Nephron progenitor cell (in vitro differentiated cells): Measurements from ENCODE around the gene ARSB.

Experiments
- DNase-seq: peaks from one replicate; pipeline ENCODE4 v3.0.0; 2021
- H3K27ac Mint-ChIP-seq: 2 replicates; pipeline ENCODE4 v1.8.0; 2021; ENCODE audit warnings: mild to moderate bottlenecking, moderate library complexity, mixed read lengths
- H3K27me3 Mint-ChIP-seq: 2 replicates; pipeline ENCODE4 v1.8.0; 2021; ENCODE audit warnings: mild to moderate bottlenecking, low read depth, mixed read lengths; ENCODE audit not compliant: poor library complexity
- H3K36me3 Mint-ChIP-seq: 2 replicates; pipeline ENCODE4 v1.8.0; 2021; ENCODE audit warnings: low read depth, mixed read lengths
- H3K4me1 Mint-ChIP-seq: 2 replicates; pipeline ENCODE4 v1.8.0; 2021; ENCODE audit warnings: mixed read lengths
- H3K4me3 Mint-ChIP-seq: 2 replicates; pipeline ENCODE4 v1.8.0; 2021; ENCODE audit warnings: mild to moderate bottlenecking, moderate library complexity, mixed read lengths
- H3K9me3 Mint-ChIP-seq: 2 replicates; pipeline ENCODE4 v1.8.0; 2021; ENCODE audit warnings: mild to moderate bottlenecking, moderate library complexity, mixed read lengths
- CTCF ChIP-seq: fragments of 200-600 bp; sonication (generic); IDR thresholded peaks from 2 replicates; pipeline ENCODE4 v1.5.0; 2021; ENCODE audit warnings: antibody characterized with exemption

ARSB gene

GRCh38 chr5:78731884-78732283 lies 253.2 kb downstream of the ARSB start:
- TF ChIP-seq CTCF = no peak
- no peaks in the 10 kb centered on the region for H3K27me3 Mint-ChIP-seq
- H3K4me1 Mint-ChIP-seq = no peaks in the 10 kb centered on the region
- DNase-seq = no peak
- no peak overlapping the region for H3K27ac Mint-ChIP-seq
- H3K9me3 Mint-ChIP-seq = peaks cover 18% of the 10 kb centered on the region
- H3K4me3 Mint-ChIP-seq = no peak overlapping the region
- peaks cover 10% of the 10 kb centered on the region for H3K36me3 Mint-ChIP-seq

DNA sequence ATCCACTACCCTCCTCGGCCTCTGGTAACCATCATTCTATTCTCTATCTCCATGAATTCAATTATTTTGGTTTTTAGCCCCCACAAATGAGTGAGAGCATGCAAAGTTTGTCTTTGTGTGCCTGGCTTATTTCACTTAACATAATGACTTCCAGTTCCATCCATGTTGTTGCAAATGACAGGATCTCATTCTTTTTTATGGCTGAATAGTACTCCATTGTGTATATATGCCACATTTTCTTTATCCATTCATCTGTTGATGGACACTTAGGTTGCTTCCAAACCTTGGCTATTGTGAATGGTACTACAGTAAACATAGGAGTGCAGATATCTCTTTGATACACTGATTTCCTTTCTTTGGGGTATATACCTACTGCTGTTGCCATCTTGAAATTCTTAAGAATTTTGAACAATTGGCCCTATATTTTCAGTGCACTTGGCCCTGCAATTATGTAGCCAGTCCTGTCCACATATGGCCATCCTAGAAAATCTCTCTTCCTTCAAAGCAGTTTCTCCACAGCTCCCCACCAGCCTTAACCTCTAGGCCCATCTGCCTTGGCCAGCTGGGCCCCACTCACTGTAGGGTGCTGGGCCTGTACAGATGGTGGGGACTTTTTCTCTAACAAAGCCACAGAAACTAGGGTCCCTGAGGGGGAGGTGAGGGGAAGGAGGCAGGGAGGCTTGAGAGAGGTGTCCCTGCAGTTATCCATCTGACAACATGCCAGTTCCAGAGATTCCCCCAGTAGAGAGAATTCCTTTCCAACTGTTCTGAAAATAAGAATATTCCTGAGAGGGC lies 254.6 kb downstream of the ARSB start:
- no peaks in the 10 kb centered on the region for H3K27me3 Mint-ChIP-seq

DNA sequence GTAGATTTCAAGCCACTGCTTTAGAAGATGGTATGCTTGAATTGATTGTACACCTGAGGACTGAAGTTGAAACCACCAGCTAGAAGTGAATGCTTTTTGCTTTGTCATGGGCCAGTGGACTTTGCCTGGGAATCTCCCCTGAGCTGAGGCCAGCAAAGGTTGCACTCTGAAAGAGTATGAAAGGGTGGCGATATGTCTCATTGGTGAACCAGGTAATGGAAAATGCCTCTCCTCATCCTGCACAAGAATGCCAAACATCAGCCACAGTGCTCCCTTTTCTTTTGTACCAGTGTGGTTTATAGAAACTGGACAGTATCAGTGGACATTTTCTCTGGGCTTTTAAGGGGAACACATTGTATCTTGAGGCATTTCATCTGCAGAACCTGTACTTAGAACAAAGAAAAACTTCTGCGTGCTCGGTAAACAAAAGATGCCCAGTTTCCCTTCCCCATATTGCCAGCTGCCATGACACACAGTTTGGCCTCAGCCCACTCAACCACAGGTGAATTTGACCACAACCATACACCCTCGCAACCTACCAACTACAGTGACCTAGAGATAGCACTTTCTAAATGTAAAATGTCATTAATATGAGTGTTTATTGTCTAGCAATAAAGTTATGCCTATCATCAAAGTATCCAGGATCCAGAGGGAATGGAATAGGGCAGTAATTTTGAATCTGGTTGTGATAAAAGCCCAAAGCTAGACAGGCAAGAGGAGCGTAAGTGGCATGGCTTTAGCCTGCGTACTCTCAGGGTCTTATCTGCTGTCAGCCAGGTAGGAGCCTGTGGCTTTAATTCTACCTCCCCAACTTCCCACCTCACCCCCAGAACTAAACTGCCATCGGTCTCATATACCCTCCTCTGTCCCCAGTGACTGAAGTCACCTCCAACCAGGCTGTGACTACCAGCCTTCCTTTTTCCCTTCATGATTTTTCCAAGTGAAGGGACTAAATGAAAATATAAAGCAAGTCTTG lies 257.0 kb downstream of the ARSB start:
- H3K27me3 Mint-ChIP-seq = no peaks in the 10 kb centered on the region
- H3K9me3 Mint-ChIP-seq = no peaks in the 10 kb centered on the region
- H3K36me3 Mint-ChIP-seq = no peaks in the 10 kb centered on the region
- no peak for TF ChIP-seq CTCF
- H3K27ac Mint-ChIP-seq = no peak overlapping the region
- no peak overlapping the region for H3K4me3 Mint-ChIP-seq
- no peaks in the 10 kb centered on the region for H3K4me1 Mint-ChIP-seq
- DNase-seq = no peak

More for the DNA sequence above, 254.6 kb downstream of the ARSB start:
- no peak for DNase-seq
- no peak for TF ChIP-seq CTCF
- Mint-ChIP-seq H3K27ac (no peak overlapping the region), H3K4me3 (no peak overlapping the region), H3K36me3 (peaks cover under 1% of the 10 kb centered on the region), H3K9me3 (peaks cover 8% of the 10 kb centered on the region), H3K4me1 (no peaks in the 10 kb centered on the region)
